CD1c-positive myeloid dendritic cell (primary cell): ENCODE results near the gene MLXIP.
"Not testable (repeated sequence)": the region's sequence is repeated elsewhere in the genome, so short reads cannot be mapped to it uniquely, and the experiment has no call there.

ENCODE experiments used
- DNase-seq: peaks from one replicate; pipeline ENCODE4 v3.0.0-alpha.2; 2016; ENCODE audit errors: extremely low spot score

The MLXIP gene

GRCh38 chr12:122147514-122148290 lies 69.1 kb downstream of the MLXIP start:
- DNase-seq = no peak

- no peak for DNase-seq
These were observed 70.1 kb downstream of the MLXIP start for GRCh38 chr12:122148657-122149056.

GRCh38 chr12:122150127-122150681 lies 71.6 kb downstream of the MLXIP start:
- no peak for DNase-seq

GRCh38 chr12:122152754-122153153 lies 74.2 kb downstream of the MLXIP start:
- DNase-seq = no peak

- no peak for DNase-seq
These were observed 77.1 kb downstream of the MLXIP start for GRCh38 chr12:122155705-122156104.

GRCh38 chr12:122158700-122159285 lies 80.2 kb downstream of the MLXIP start:
- no peak for DNase-seq

- no peak for DNase-seq
These were observed 81.3 kb downstream of the MLXIP start for GRCh38 chr12:122159882-122160281.

GRCh38 chr12:122160761-122161160 lies 82.2 kb downstream of the MLXIP start:
- DNase-seq = no peak

GRCh38 chr12:122161682-122162081 lies 83.1 kb downstream of the MLXIP start:
- no peak for DNase-seq

GRCh38 chr12:122162976-122163375 lies 84.4 kb downstream of the MLXIP start:
- DNase-seq = no peak

- DNase-seq = no peak
These were observed 88.1 kb downstream of the MLXIP start for GRCh38 chr12:122166422-122167349.

GRCh38 chr12:122167356-122167925 lies 88.9 kb downstream of the MLXIP start:
- no peak for DNase-seq

- no peak for DNase-seq
These were observed 89.9 kb downstream of the MLXIP start for GRCh38 chr12:122168492-122168891.

GRCh38 chr12:122171399-122171798 lies 92.8 kb downstream of the MLXIP start:
- no peak for DNase-seq

- DNase-seq = no peak
These were observed 93.8 kb downstream of the MLXIP start for GRCh38 chr12:122172262-122172939.

- no peak for DNase-seq
These were observed 95.7 kb downstream of the MLXIP start, which contains the start of gene IL31 for GRCh38 chr12:122174155-122174845. Gene IL31 (minus strand): TSS chr12:122174221. CDS start chr12:122174172, 49 bp downstream.

GRCh38 chr12:122176473-122176872 lies 97.9 kb downstream of the MLXIP start:
- not testable (repeated sequence) for DNase-seq

GRCh38 chr12:122182887-122183587 lies 104.5 kb downstream of the MLXIP start, which contains the start of gene LRRC43:
Gene LRRC43 (plus strand): TSS chr12:122183123. CDS start chr12:122183145, 22 bp downstream.
- DNase-seq = peak; percentile 62

- DNase-seq = no peak
These were observed 105.0 kb downstream of the MLXIP start for GRCh38 chr12:122183588-122183940.

GRCh38 chr12:122184517-122184916 lies 106.0 kb downstream of the MLXIP start:
- no peak for DNase-seq
